HepG2 (cell line): Measurements from ENCODE around the gene LLGL1. TPM values are rescaled to one million over a fixed set of nuclear protein-coding genes. Genes with fewer than 3 reads are reported as not detected.

ENCODE experiments used
- POLR2G ChIP-seq: fragments of 200-400 bp; formaldehyde crosslinking; IDR thresholded peaks from 2 replicates; pipeline ENCODE4 v1.6.1; 2018; ENCODE audit warnings: mild to moderate bottlenecking, low read depth, low read length, moderate library complexity
- SAP130 ChIP-seq: IDR thresholded peaks from 2 replicates; pipeline ENCODE4 v1.6.1; 2016; ENCODE audit warnings: low read depth
- SRF ChIP-seq: IDR thresholded peaks from 2 replicates; pipeline ENCODE4 v1.6.1; 2011; ENCODE audit warnings: mild to moderate bottlenecking, low read depth, low read length, moderate library complexity
- ZNF232 ChIP-seq: sonication (generic); formaldehyde crosslinking; IDR thresholded peaks from 2 replicates; pipeline ENCODE4 v1.4.0; 2020; ENCODE audit warnings: missing genetic modification reagents, borderline replicate concordance
- ZNF430 ChIP-seq: sonication (generic); formaldehyde crosslinking; IDR thresholded peaks from 2 replicates; pipeline ENCODE4 v1.9.0; 2021; ENCODE audit warnings: mild to moderate bottlenecking, missing genetic modification reagents
- polyA plus RNA-seq, 8 experiments: library from polyadenylated mRNA; depleted of rRNA in 3 of 8; stranded (reverse) in 7 of 8; unstranded in 1 of 8; fragments of >200 nt; fragmentation: Illumina TruSeq in 4 of 8; extraction: Trizol in 4 of 8; gene quantifications; 2 replicates each; pipeline versions ENCODE4 v1.2.1 to v1.2.3, GENCODE V29; 2011 to 2016; ENCODE audit warnings: low read depth in 4 of 8, missing spikeins in 1 of 8, mixed read lengths in 1 of 8; ENCODE audit not compliant: insufficient read depth in 1 of 8
- total RNA-seq, 5 experiments: library from RNA; depleted of rRNA; stranded (reverse); fragments of >200 nt; fragmentation: Illumina TruSeq; extraction: Trizol; gene quantifications; 2 replicates each; pipeline ENCODE4 v1.2.3, GENCODE V29; 2016; ENCODE audit warnings: low read depth in 1 of 5
- TF ChIP-seq, protein P1 (sequence below): sonication (generic); formaldehyde crosslinking; IDR thresholded peaks from 2 replicates; pipeline ENCODE4 v1.4.0; 2020; ENCODE audit warnings: mild to moderate bottlenecking, missing genetic modification reagents
- TF ChIP-seq, protein P2 (sequence below): IDR thresholded peaks from 2 replicates; pipeline ENCODE4 v1.4.0; 2020; ENCODE audit warnings: mild to moderate bottlenecking, missing genetic modification reagents
- TF ChIP-seq, protein P3 (sequence below), 2 experiments: sonication (generic) in 1 of 2; formaldehyde crosslinking in 1 of 2; IDR thresholded peaks; 2 replicates each; pipeline versions ENCODE4 v1.4.0 to v1.6.1; 2018 to 2020; ENCODE audit warnings: missing genetic modification reagents in 2 of 2, borderline replicate concordance in 1 of 2, low read depth in 1 of 2, mild to moderate bottlenecking in 1 of 2, missing biosample characterization in 1 of 2
- TF ChIP-seq, protein P4 (sequence below): sonication (generic); formaldehyde crosslinking; IDR thresholded peaks from 2 replicates; pipeline ENCODE4 v1.5.1; 2020; ENCODE audit warnings: mild to moderate bottlenecking, moderate library complexity, missing genetic modification reagents
- TF ChIP-seq, protein P5 (sequence below): IDR thresholded peaks from 2 replicates; pipeline ENCODE4 v1.6.1; 2012; ENCODE audit warnings: inconsistent platforms

Gene LLGL1
- total and polyA plus RNA-seq, 2 of the 13 experiments (the other 11 are each of a cell fraction or from before 2014, with no cell fraction given), result 15.0 to 15.3 TPM

DNA sequence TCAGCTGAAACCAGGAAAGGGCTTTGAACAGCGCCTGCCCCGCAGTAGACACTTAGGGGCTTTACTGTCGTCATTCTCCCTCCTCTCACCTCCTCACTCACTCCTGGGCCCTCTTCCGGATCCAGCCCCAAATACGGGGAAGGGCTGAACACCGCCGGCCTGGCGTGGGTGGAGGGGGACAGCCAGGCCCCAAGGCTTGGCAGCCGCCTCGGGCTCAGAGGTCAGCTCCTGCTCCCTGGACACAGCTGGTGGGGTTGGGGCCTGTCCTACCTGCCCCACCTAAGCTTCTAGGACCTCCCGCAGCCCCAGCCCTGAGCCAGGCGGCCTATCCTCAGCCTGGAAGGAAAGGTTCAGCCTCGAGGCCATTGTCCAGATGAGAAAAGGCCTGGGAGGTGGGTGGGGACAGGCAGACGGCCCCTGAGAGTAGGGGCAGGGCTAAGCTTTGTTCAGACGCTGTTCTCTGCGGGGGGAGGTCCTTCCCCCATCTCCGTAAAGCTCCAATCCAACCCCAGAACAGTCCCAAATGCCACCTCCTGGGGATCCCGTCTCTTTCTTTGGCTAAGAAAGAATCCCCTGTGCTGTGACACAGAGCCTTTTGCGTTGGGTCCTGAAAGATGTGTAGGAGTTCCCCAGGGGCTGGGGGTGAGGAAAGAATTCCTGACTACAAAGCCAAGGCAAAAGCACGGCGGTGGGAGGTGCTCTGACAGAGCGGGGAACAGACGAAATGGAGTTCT is 881 bp upstream of the LLGL1 start (continued):
- TF ChIP-seq, protein P1, sequence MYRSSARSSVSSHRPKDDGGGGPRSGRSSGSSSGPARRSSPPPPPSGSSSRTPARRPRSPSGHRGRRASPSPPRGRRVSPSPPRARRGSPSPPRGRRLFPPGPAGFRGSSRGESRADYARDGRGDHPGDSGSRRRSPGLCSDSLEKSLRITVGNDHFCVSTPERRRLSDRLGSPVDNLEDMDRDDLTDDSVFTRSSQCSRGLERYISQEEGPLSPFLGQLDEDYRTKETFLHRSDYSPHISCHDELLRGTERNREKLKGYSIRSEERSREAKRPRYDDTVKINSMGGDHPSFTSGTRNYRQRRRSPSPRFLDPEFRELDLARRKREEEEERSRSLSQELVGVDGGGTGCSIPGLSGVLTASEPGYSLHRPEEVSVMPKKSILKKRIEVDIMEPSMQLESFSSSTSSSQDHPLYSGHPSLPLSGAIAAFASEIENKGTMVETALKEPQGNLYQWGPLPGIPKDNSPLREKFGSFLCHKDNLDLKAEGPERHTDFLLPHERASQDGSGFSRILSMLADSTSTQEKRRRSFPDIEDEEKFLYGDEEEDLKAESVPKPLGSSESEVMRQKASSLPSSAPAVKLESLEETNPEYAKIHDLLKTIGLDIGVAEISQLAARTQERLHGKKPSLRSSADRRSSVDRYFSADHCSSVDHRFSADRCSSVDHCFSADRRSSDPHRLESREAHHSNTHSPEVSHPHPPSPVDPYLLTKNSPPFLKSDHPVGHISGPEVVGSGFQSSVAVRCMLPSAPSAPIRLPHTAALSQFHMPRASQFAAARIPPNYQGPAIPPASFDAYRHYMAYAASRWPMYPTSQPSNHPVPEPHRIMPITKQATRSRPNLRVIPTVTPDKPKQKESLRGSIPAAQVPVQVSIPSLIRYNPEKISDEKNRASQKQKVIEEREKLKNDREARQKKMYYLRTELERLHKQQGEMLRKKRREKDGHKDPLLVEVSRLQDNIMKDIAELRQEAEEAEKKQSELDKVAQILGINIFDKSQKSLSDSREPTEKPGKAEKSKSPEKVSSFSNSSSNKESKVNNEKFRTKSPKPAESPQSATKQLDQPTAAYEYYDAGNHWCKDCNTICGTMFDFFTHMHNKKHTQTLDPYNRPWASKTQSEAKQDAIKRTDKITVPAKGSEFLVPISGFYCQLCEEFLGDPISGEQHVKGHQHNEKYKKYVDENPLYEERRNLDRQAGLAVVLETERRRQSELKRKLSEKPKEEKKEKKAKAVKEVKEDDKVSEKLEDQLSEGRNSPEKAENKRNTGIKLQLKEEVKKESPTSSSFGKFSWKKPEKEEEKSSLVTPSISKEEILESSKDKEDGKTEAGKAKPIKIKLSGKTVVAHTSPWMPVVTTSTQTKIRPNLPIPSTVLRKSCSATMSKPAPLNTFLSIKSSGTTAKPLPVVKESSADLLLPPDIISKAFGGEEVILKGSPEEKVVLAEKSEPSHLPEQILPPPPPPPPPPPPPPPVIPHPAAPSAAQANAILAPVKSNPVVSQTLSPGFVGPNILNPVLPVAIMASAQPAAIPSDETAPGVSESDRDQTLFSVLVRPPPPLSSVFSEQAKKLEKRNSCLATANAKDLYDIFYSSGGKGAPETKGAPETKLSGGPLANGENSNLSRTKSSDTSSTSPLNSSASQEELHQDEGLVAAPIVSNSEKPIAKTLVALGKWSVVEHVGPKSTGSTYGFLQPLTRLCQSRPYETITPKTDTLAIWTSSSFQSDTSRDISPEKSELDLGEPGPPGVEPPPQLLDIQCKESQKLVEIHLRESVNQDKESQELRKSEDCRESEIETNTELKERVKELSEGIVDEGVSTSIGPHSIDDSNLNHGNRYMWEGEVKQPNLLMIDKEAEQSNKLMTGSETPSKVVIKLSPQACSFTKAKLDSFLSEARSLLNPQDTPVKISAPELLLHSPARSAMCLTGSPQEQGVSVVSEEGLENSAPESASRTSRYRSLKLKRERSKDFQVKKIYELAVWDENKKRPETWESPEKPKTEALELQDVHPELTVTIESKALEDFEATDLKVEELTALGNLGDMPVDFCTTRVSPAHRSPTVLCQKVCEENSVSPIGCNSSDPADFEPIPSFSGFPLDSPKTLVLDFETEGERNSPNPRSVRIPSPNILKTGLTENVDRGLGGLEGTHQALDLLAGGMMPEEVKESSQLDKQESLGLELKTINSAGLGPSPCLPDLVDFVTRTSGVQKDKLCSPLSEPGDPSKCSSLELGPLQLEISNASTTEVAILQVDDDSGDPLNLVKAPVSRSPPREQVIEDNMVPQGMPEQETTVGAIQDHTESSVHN (CRISPR knock-in tag), result 0 out of 2 replicates have a peak, but pooled peaks have one; percentile 13
- TF ChIP-seq ZNF232 (CRISPR knock-in tag) (0 out of 2 replicates have a peak, but pooled peaks have one; percentile 56), SRF (peak; percentile 77; the same call in 1 of the 2 replicates), ZNF430 (CRISPR knock-in tag) (peak; percentile 45; the same call in 1 of the 2 replicates), POLR2G (peak; percentile 63), SAP130 (CRISPR knock-in tag) (peak; percentile 56)
- TF ChIP-seq, protein P2, sequence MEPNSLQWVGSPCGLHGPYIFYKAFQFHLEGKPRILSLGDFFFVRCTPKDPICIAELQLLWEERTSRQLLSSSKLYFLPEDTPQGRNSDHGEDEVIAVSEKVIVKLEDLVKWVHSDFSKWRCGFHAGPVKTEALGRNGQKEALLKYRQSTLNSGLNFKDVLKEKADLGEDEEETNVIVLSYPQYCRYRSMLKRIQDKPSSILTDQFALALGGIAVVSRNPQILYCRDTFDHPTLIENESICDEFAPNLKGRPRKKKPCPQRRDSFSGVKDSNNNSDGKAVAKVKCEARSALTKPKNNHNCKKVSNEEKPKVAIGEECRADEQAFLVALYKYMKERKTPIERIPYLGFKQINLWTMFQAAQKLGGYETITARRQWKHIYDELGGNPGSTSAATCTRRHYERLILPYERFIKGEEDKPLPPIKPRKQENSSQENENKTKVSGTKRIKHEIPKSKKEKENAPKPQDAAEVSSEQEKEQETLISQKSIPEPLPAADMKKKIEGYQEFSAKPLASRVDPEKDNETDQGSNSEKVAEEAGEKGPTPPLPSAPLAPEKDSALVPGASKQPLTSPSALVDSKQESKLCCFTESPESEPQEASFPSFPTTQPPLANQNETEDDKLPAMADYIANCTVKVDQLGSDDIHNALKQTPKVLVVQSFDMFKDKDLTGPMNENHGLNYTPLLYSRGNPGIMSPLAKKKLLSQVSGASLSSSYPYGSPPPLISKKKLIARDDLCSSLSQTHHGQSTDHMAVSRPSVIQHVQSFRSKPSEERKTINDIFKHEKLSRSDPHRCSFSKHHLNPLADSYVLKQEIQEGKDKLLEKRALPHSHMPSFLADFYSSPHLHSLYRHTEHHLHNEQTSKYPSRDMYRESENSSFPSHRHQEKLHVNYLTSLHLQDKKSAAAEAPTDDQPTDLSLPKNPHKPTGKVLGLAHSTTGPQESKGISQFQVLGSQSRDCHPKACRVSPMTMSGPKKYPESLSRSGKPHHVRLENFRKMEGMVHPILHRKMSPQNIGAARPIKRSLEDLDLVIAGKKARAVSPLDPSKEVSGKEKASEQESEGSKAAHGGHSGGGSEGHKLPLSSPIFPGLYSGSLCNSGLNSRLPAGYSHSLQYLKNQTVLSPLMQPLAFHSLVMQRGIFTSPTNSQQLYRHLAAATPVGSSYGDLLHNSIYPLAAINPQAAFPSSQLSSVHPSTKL (CRISPR knock-in tag), result peak; percentile 23; the same call in 1 of the 2 replicates
- TF ChIP-seq, protein P3, sequence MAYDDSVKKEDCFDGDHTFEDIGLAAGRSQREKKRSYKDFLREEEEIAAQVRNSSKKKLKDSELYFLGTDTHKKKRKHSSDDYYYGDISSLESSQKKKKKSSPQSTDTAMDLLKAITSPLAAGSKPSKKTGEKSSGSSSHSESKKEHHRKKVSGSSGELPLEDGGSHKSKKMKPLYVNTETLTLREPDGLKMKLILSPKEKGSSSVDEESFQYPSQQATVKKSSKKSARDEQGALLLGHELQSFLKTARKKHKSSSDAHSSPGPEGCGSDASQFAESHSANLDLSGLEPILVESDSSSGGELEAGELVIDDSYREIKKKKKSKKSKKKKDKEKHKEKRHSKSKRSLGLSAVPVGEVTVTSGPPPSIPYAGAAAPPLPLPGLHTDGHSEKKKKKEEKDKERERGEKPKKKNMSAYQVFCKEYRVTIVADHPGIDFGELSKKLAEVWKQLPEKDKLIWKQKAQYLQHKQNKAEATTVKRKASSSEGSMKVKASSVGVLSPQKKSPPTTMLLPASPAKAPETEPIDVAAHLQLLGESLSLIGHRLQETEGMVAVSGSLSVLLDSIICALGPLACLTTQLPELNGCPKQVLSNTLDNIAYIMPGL (CRISPR knock-in tag; IDR thresholded peaks at IDR 0.05; ENCODE audit: borderline replicate concordance in 1 of 2, low read depth in 1 of 2), result peak; percentile 18 to 59; a peak in 1 of 4 replicates
- TF ChIP-seq, protein P4, sequence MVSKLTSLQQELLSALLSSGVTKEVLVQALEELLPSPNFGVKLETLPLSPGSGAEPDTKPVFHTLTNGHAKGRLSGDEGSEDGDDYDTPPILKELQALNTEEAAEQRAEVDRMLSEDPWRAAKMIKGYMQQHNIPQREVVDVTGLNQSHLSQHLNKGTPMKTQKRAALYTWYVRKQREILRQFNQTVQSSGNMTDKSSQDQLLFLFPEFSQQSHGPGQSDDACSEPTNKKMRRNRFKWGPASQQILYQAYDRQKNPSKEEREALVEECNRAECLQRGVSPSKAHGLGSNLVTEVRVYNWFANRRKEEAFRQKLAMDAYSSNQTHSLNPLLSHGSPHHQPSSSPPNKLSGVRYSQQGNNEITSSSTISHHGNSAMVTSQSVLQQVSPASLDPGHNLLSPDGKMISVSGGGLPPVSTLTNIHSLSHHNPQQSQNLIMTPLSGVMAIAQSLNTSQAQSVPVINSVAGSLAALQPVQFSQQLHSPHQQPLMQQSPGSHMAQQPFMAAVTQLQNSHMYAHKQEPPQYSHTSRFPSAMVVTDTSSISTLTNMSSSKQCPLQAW, result peak; percentile 58
- TF ChIP-seq, protein P5, sequence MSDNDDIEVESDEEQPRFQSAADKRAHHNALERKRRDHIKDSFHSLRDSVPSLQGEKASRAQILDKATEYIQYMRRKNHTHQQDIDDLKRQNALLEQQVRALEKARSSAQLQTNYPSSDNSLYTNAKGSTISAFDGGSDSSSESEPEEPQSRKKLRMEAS, result peak; percentile 2; the same call in 1 of the 2 replicates
